ENCODE measurements around the gene VCL. TPM values are rescaled to one million over a fixed set of nuclear protein-coding genes. Genes with fewer than 3 reads are reported as not detected.
A peak's percentile ranks its signal among the peaks of the same experiment; 100 is the strongest.

Gene VCL
- total RNA-seq, 1 experiment from 2014 or later = 176 TPM

DNA sequence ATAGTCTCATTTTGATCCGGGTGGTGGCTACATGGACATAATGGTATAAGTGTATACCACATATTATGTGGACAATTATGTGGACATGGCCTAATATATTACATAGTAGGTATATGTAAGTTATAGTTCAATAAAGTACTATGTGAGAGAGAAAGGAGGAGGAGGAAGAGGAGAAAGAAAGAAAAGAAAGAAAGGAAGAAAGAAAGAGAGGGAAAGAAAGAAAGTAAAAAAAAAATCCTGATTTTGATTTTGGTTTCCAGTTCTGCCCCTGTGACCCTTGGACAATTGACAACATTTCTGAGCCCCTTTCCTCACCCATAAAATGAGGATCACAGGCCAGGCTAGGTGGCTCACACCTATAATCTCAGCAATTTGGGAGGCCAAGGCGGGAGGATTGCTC, 42.2 kb upstream of the VCL start:
- Histone ChIP-seq H3K36me3 (ENCODE audit: insufficient read depth, low read length, poor library complexity, severe bottlenecking) (no peaks in the 10 kb centered on the region), H3K27me3 (replicated peaks; ENCODE audit: insufficient read depth, low read depth, low read length, poor library complexity) (no peaks in the 10 kb centered on the region), H3K4me3 (ENCODE audit: low read depth, low read length, poor library complexity, severe bottlenecking) (no peak overlapping the region), H3K27ac (ENCODE audit: low read depth, low read length, poor library complexity, severe bottlenecking) (peak overlapping the region; percentile 77), H3K4me1 (ENCODE audit: insufficient read depth, low read length, poor library complexity, severe bottlenecking) (peaks cover 18% of the 10 kb centered on the region), H3K9me3 (ENCODE audit: low read depth, low read length, poor library complexity, severe bottlenecking) (no peaks in the 10 kb centered on the region)
- intact Hi-C loops (cut with micrococcal nuclease; ENCODE audit: unreplicated experiment) = no loop called here
- ChIA-PET POLR2A (ENCODE audit: low non-redundant PET) (no interaction called here), CTCF (no interaction called here)
- no peak for DNase-seq (ENCODE audit: low spot score)
- TF ChIP-seq EZH2 (IDR thresholded peaks at IDR 0.05; ENCODE audit: borderline replicate concordance, low read depth, low read length, poor library complexity, severe bottlenecking) (no peak), CTCF (conservative IDR thresholded peaks at IDR 0.05; ENCODE audit: low read depth, low read length) (no peak)
- no TSS peak for BruUV-seq (replicated peaks)

DNA sequence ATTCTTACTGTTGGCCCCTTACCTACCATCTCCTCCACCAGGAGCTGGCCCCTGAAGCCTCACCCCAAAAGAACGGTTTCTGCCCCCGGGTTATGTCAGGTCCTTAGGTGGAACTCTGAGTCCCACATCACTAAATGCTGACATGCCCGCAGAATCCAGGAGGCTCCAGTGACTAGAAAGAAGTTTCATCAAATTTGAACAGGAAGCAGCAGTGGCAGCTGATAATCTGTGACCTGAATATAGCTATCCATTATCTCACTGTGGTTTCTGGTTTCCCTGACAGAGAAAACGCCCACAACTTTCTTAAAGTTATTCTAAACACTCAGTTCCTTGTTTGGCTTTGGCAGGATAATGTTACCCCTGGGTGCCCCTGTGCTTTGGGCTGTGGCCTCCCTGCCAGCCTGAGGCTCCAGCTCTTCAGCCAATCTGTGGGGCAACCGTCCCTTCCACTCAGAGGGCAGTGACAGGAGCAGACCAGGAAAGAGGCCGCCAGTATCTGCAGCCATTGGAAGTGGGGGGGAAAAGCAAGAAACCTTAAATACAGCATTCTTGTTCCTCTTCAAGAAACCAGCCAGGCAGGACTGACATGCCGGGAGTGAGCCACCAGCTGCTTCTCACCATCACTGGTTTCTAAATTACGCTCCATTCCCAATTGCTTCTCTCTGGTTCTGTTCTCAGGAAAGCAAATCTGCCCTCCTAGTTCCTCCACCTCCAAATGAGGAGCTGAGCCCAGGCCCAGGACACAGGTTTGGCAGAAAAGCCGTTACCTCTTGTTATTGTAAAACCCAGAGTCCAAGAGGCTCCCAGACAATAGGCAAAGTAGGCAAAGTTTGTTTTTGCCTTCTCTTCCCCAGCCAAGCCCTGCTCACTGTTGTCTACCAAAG, 41.2 kb upstream of the VCL start:
- H3K27ac ChIP-seq (ENCODE audit: low read depth, low read length, poor library complexity, severe bottlenecking) = peak overlapping the region; percentile 77
- H3K27me3 ChIP-seq (replicated peaks; ENCODE audit: insufficient read depth, low read depth, low read length, poor library complexity) = no peaks in the 10 kb centered on the region
- no peak for TF ChIP-seq EZH2 (IDR thresholded peaks at IDR 0.05; ENCODE audit: borderline replicate concordance, low read depth, low read length, poor library complexity, severe bottlenecking)
- no peak for TF ChIP-seq CTCF (conservative IDR thresholded peaks at IDR 0.05; ENCODE audit: low read depth, low read length)
- intact Hi-C loops (cut with micrococcal nuclease; ENCODE audit: unreplicated experiment) = no loop called here
- BruUV-seq (replicated peaks) = no TSS peak
- CTCF ChIA-PET = interaction anchor here (0.6 to 1.0 kb wide), 3 partner anchors 16 to 70 kb away, joined by 3 to 4 read pairs (median 3); no protein-coding TSS in a partner anchor
- peak; percentile 73 for DNase-seq (ENCODE audit: low spot score)
- POLR2A ChIA-PET (ENCODE audit: low non-redundant PET) = interaction anchor here (0.7 kb wide), 1 partner anchor 50 kb away, joined by 3 read pairs; no protein-coding TSS in a partner anchor
- peaks cover 18% of the 10 kb centered on the region for H3K4me1 ChIP-seq (ENCODE audit: insufficient read depth, low read length, poor library complexity, severe bottlenecking)
- no peaks in the 10 kb centered on the region for H3K36me3 ChIP-seq (ENCODE audit: insufficient read depth, low read length, poor library complexity, severe bottlenecking)
- H3K9me3 ChIP-seq (ENCODE audit: low read depth, low read length, poor library complexity, severe bottlenecking) = no peaks in the 10 kb centered on the region
- no peak overlapping the region for H3K4me3 ChIP-seq (ENCODE audit: low read depth, low read length, poor library complexity, severe bottlenecking)

DNA sequence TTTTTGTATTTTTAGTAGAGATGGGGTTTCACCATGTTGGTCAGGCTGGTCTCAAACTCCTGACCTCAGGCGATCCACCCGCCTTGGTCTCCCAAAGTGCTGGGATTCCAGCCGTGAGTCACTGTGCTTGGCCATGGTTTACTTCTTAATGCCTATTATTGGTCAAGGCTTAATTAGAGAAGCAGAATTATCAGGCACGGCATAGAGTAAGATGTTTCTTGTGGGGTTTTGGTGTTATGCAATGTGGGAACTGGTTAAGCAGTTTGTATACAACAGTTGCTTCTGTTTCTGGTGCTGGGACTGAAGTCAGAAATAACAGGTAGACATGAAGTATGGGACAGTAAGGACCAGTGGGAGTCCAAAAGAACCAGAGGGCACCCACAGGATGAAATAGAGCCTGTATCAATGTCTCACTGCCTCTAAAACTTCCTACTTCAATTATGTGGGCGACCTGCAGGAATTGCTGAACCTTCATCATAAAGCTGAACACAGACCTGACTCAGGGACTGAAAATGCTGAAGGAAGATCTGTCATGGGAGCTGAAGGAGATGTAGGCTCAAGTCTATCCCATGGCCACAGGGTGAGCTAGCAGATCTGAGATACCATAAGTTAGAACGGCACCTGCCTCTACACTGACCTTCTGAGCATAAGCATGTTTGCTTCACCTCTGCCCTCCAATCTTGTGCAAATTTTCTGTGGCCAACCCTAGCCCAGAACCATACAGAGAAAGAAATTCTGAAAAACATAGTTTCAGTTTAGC, 38.3 kb upstream of the VCL start:
- Histone ChIP-seq H3K27me3 (replicated peaks; ENCODE audit: insufficient read depth, low read depth, low read length, poor library complexity) (no peaks in the 10 kb centered on the region), H3K4me1 (ENCODE audit: insufficient read depth, low read length, poor library complexity, severe bottlenecking) (peaks cover 20% of the 10 kb centered on the region), H3K9me3 (ENCODE audit: low read depth, low read length, poor library complexity, severe bottlenecking) (no peaks in the 10 kb centered on the region), H3K27ac (ENCODE audit: low read depth, low read length, poor library complexity, severe bottlenecking) (no peak overlapping the region), H3K4me3 (ENCODE audit: low read depth, low read length, poor library complexity, severe bottlenecking) (no peak overlapping the region), H3K36me3 (ENCODE audit: insufficient read depth, low read length, poor library complexity, severe bottlenecking) (no peaks in the 10 kb centered on the region)
- CTCF ChIA-PET = no interaction called here
- BruUV-seq (replicated peaks) = no TSS peak
- TF ChIP-seq CTCF (conservative IDR thresholded peaks at IDR 0.05; ENCODE audit: low read depth, low read length) (no peak), EZH2 (IDR thresholded peaks at IDR 0.05; ENCODE audit: borderline replicate concordance, low read depth, low read length, poor library complexity, severe bottlenecking) (no peak)
- intact Hi-C loops (cut with micrococcal nuclease; ENCODE audit: unreplicated experiment) = no loop called here
- POLR2A ChIA-PET (ENCODE audit: low non-redundant PET) = no interaction called here
- DNase-seq (ENCODE audit: low spot score) = no peak

All from A673 (cell line).